A549 (cell line): ENCODE results near the gene TTBK2.

Experiments
- BHLHE40 ChIP-seq: IDR thresholded peaks from 2 replicates; pipeline ENCODE4 v1.6.1; 2012; ENCODE audit warnings: low read depth, low read length, inconsistent platforms
- EHMT2 ChIP-seq: fragments of 200-600 bp; sonication (generic); IDR thresholded peaks from 2 replicates; pipeline ENCODE4 v1.6.1; 2016; ENCODE audit warnings: antibody characterized with exemption, low read depth, mild to moderate bottlenecking, moderate library complexity
- MAFK ChIP-seq: fragments of 450-650 bp; IDR thresholded peaks from 2 replicates; pipeline ENCODE4 v1.6.1; 2014; ENCODE audit not compliant: partially characterized antibody
- POLR2A ChIP-seq: IDR thresholded peaks from 2 replicates; pipeline ENCODE4 v1.6.1; 2012; ENCODE audit warnings: mild to moderate bottlenecking, low read length
- TF ChIP-seq, protein P1 (sequence below): fragments of >200 bp; sonication (Bioruptor Twin); formaldehyde crosslinking; IDR thresholded peaks from 3 replicates; pipeline ENCODE4 v1.5.1; 2016

GRCh38 chr15:42914728-42915497 is 5.7 kb downstream of the TTBK2 start:
- TF ChIP-seq MAFK (no peak), EHMT2 (no peak), POLR2A (no peak), BHLHE40 (no peak)
- TF ChIP-seq, protein P1, sequence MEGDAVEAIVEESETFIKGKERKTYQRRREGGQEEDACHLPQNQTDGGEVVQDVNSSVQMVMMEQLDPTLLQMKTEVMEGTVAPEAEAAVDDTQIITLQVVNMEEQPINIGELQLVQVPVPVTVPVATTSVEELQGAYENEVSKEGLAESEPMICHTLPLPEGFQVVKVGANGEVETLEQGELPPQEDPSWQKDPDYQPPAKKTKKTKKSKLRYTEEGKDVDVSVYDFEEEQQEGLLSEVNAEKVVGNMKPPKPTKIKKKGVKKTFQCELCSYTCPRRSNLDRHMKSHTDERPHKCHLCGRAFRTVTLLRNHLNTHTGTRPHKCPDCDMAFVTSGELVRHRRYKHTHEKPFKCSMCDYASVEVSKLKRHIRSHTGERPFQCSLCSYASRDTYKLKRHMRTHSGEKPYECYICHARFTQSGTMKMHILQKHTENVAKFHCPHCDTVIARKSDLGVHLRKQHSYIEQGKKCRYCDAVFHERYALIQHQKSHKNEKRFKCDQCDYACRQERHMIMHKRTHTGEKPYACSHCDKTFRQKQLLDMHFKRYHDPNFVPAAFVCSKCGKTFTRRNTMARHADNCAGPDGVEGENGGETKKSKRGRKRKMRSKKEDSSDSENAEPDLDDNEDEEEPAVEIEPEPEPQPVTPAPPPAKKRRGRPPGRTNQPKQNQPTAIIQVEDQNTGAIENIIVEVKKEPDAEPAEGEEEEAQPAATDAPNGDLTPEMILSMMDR = no peak
